ENCODE measurements around the gene KIF4B. TPM values are rescaled to one million over a fixed set of nuclear protein-coding genes. Genes with fewer than 3 reads are reported as not detected.
"Not testable (repeated sequence)": the region's sequence is repeated elsewhere in the genome, so short reads cannot be mapped to it uniquely, and the experiment has no call there.

The KIF4B gene
- total RNA-seq, 2 experiments from 2014 or later, result 0.05 TPM; not detected in 1

GRCh38 chr5:154978294-154978693, 35.3 kb upstream of the KIF4B start:
- CTCF ChIA-PET; H3K36me3 Mint-ChIP-seq (ENCODE audit: low read depth); H3K4me3 Mint-ChIP-seq; DNase-seq; ATAC-seq; H3K27me3 Mint-ChIP-seq (ENCODE audit: low read depth); H3K27ac Mint-ChIP-seq; POLR2A ChIA-PET; H3K4me1 Mint-ChIP-seq (ENCODE audit: low read depth); H3K9me3 Mint-ChIP-seq (ENCODE audit: insufficient read depth): not testable (repeated sequence)

GRCh38 chr5:154984946-154985516, 28.5 kb upstream of the KIF4B start:
- Mint-ChIP-seq H3K36me3 (ENCODE audit: low read depth) (no peaks in the 10 kb centered on the region), H3K4me1 (ENCODE audit: low read depth) (no peaks in the 10 kb centered on the region), H3K27me3 (ENCODE audit: low read depth) (peaks cover 8% of the 10 kb centered on the region), H3K27ac (no peak overlapping the region), H3K4me3 (no peak overlapping the region), H3K9me3 (ENCODE audit: insufficient read depth) (no peaks in the 10 kb centered on the region)
- ATAC-seq, result no peak
- DNase-seq, result no peak
- CTCF ChIA-PET, result interaction anchor here (1.8 kb wide), 1 partner anchor 12 kb away, joined by 9 read pairs; no protein-coding TSS in a partner anchor
- POLR2A ChIA-PET, result no interaction called here

GRCh38 chr5:154986151-154986550, 27.4 kb upstream of the KIF4B start:
- Mint-ChIP-seq H3K9me3 (ENCODE audit: insufficient read depth) (no peaks in the 10 kb centered on the region), H3K36me3 (ENCODE audit: low read depth) (no peaks in the 10 kb centered on the region), H3K4me1 (ENCODE audit: low read depth) (no peaks in the 10 kb centered on the region), H3K27ac (no peak overlapping the region), H3K27me3 (ENCODE audit: low read depth) (peaks cover 8% of the 10 kb centered on the region), H3K4me3 (no peak overlapping the region)
- POLR2A ChIA-PET, result no interaction called here
- ATAC-seq (no peak), DNase-seq (no peak)
- CTCF ChIA-PET, result no interaction called here

GRCh38 chr5:154989626-154990025, 23.9 kb upstream of the KIF4B start:
- CTCF ChIA-PET, result no interaction called here
- POLR2A ChIA-PET, result no interaction called here
- Mint-ChIP-seq H3K27me3 (ENCODE audit: low read depth) (peaks cover 6% of the 10 kb centered on the region), H3K9me3 (ENCODE audit: insufficient read depth) (no peaks in the 10 kb centered on the region), H3K4me3 (no peak overlapping the region), H3K36me3 (ENCODE audit: low read depth) (no peaks in the 10 kb centered on the region), H3K27ac (no peak overlapping the region), H3K4me1 (ENCODE audit: low read depth) (no peaks in the 10 kb centered on the region)
- DNase-seq, result no peak
- ATAC-seq, result no peak

GRCh38 chr5:154993461-154993860, 20.1 kb upstream of the KIF4B start:
- no peak for ATAC-seq
- Mint-ChIP-seq H3K36me3 (ENCODE audit: low read depth) (no peaks in the 10 kb centered on the region), H3K4me1 (ENCODE audit: low read depth) (no peaks in the 10 kb centered on the region), H3K27ac (no peak overlapping the region), H3K27me3 (ENCODE audit: low read depth) (peaks cover 2% of the 10 kb centered on the region), H3K9me3 (ENCODE audit: insufficient read depth) (no peaks in the 10 kb centered on the region), H3K4me3 (no peak overlapping the region)
- POLR2A ChIA-PET, result no interaction called here
- CTCF ChIA-PET, result no interaction called here
- DNase-seq, result no peak

GRCh38 chr5:154995679-154996078, 17.9 kb upstream of the KIF4B start:
- ChIA-PET POLR2A (no interaction called here), CTCF (no interaction called here)
- no peak for ATAC-seq
- DNase-seq, result no peak
- Mint-ChIP-seq H3K4me1 (ENCODE audit: low read depth) (no peaks in the 10 kb centered on the region), H3K27ac (no peak overlapping the region), H3K36me3 (ENCODE audit: low read depth) (no peaks in the 10 kb centered on the region), H3K4me3 (no peak overlapping the region), H3K27me3 (ENCODE audit: low read depth) (peaks cover 10% of the 10 kb centered on the region), H3K9me3 (ENCODE audit: insufficient read depth) (no peaks in the 10 kb centered on the region)

GRCh38 chr5:154997746-154998145, 15.8 kb upstream of the KIF4B start:
- Mint-ChIP-seq H3K27me3 (ENCODE audit: low read depth) (peaks cover 13% of the 10 kb centered on the region), H3K4me1 (ENCODE audit: low read depth) (no peaks in the 10 kb centered on the region), H3K4me3 (no peak overlapping the region), H3K27ac (no peak overlapping the region), H3K36me3 (ENCODE audit: low read depth) (no peaks in the 10 kb centered on the region), H3K9me3 (ENCODE audit: insufficient read depth) (no peaks in the 10 kb centered on the region)
- no peak for DNase-seq
- POLR2A ChIA-PET, result no interaction called here
- CTCF ChIA-PET, result no interaction called here
- no peak for ATAC-seq

GRCh38 chr5:154999865-155000264, 13.7 kb upstream of the KIF4B start:
- CTCF ChIA-PET, result no interaction called here
- ATAC-seq (no peak), DNase-seq (no peak)
- POLR2A ChIA-PET, result no interaction called here
- no peak overlapping the region for H3K4me3 Mint-ChIP-seq
- H3K9me3 Mint-ChIP-seq (ENCODE audit: insufficient read depth), result no peaks in the 10 kb centered on the region
- H3K27me3 Mint-ChIP-seq (ENCODE audit: low read depth), result peaks cover 13% of the 10 kb centered on the region
- no peaks in the 10 kb centered on the region for H3K36me3 Mint-ChIP-seq (ENCODE audit: low read depth)
- H3K4me1 Mint-ChIP-seq (ENCODE audit: low read depth), result no peaks in the 10 kb centered on the region
- H3K27ac Mint-ChIP-seq, result no peak overlapping the region

GRCh38 chr5:155001523-155001922, 12.0 kb upstream of the KIF4B start:
- Mint-ChIP-seq H3K36me3 (ENCODE audit: low read depth) (no peaks in the 10 kb centered on the region), H3K27ac (no peak overlapping the region)
- CTCF ChIA-PET, result no interaction called here

GRCh38 chr5:155002722-155003121, 10.8 kb upstream of the KIF4B start:
- H3K9me3 Mint-ChIP-seq (ENCODE audit: insufficient read depth); H3K36me3 Mint-ChIP-seq (ENCODE audit: low read depth); POLR2A ChIA-PET; H3K4me3 Mint-ChIP-seq; CTCF ChIA-PET; H3K27ac Mint-ChIP-seq; H3K4me1 Mint-ChIP-seq (ENCODE audit: low read depth); ATAC-seq; DNase-seq: not testable (repeated sequence)
- H3K27me3 Mint-ChIP-seq (ENCODE audit: low read depth), result peaks cover 13% of the 10 kb centered on the region

More at GRCh38 chr5:155001523-155001922, 12.0 kb upstream of the KIF4B start:
- no peaks in the 10 kb centered on the region for H3K9me3 Mint-ChIP-seq (ENCODE audit: insufficient read depth)
- no peak overlapping the region for H3K4me3 Mint-ChIP-seq
- POLR2A ChIA-PET, result no interaction called here
- H3K27me3 Mint-ChIP-seq (ENCODE audit: low read depth), result peaks cover 13% of the 10 kb centered on the region
- DNase-seq, result no peak
- ATAC-seq, result no peak
- H3K4me1 Mint-ChIP-seq (ENCODE audit: low read depth), result no peaks in the 10 kb centered on the region

GRCh38 chr5:155004138-155004744, 9.3 kb upstream of the KIF4B start:
- H3K9me3 Mint-ChIP-seq (ENCODE audit: insufficient read depth), result no peaks in the 10 kb centered on the region
- POLR2A ChIA-PET, result no interaction called here
- peak; percentile 26 for DNase-seq

GRCh38 chr5:155006265-155006664, 7.3 kb upstream of the KIF4B start:
- H3K27me3 Mint-ChIP-seq (ENCODE audit: low read depth); CTCF ChIA-PET; H3K4me1 Mint-ChIP-seq (ENCODE audit: low read depth); H3K36me3 Mint-ChIP-seq (ENCODE audit: low read depth); H3K9me3 Mint-ChIP-seq (ENCODE audit: insufficient read depth); ATAC-seq; H3K4me3 Mint-ChIP-seq; H3K27ac Mint-ChIP-seq; POLR2A ChIA-PET; DNase-seq: not testable (repeated sequence)

More at GRCh38 chr5:155004138-155004744, 9.3 kb upstream of the KIF4B start:
- Mint-ChIP-seq H3K27me3 (ENCODE audit: low read depth) (peaks cover 8% of the 10 kb centered on the region), H3K4me3 (no peak overlapping the region), H3K36me3 (ENCODE audit: low read depth) (no peaks in the 10 kb centered on the region), H3K27ac (no peak overlapping the region), H3K4me1 (ENCODE audit: low read depth) (no peaks in the 10 kb centered on the region)
- ATAC-seq, result no peak
- CTCF ChIA-PET, result interaction anchor here (0.7 to 1.3 kb wide), 4 partner anchors 11 to 354 kb away, joined by 3 to 4 read pairs (median 3); no protein-coding TSS in a partner anchor

GRCh38 chr5:155008669-155009068, 4.9 kb upstream of the KIF4B start:
- H3K27ac Mint-ChIP-seq, result no peak overlapping the region
- H3K4me3 Mint-ChIP-seq, result no peak overlapping the region
- no peak for ATAC-seq
- no peaks in the 10 kb centered on the region for H3K4me1 Mint-ChIP-seq (ENCODE audit: low read depth)
- DNase-seq, result no peak
- H3K36me3 Mint-ChIP-seq (ENCODE audit: low read depth), result no peaks in the 10 kb centered on the region
- H3K27me3 Mint-ChIP-seq (ENCODE audit: low read depth), result peaks cover 6% of the 10 kb centered on the region
- no peaks in the 10 kb centered on the region for H3K9me3 Mint-ChIP-seq (ENCODE audit: insufficient read depth)
- ChIA-PET CTCF (no interaction called here), POLR2A (no interaction called here)

All from activated CD8-positive, alpha-beta T cell treated with anti-CD3 and anti-CD28 coated beads, Interleukin-2, amount 10 ng/mL, durations not matched to agents 7 days and 5 days (primary cell).